ENCODE data around the gene CLIC4.
"Not testable (repeated sequence)": the region's sequence is repeated elsewhere in the genome, so short reads cannot be mapped to it uniquely, and the experiment has no call there.

Gene CLIC4

GRCh38 chr1:24775916-24776315 lies 30.7 kb downstream of the CLIC4 start:
- DNase-seq, result no peak

GRCh38 chr1:24776821-24777220 lies 31.6 kb downstream of the CLIC4 start:
- no peak for DNase-seq

- DNase-seq, result no peak
Measured at GRCh38 chr1:24778141-24778540, 32.9 kb downstream of the CLIC4 start.

GRCh38 chr1:24779199-24779598 lies 34.0 kb downstream of the CLIC4 start:
- not testable (repeated sequence) for DNase-seq

GRCh38 chr1:24779689-24780464 lies 34.6 kb downstream of the CLIC4 start:
- no peak for DNase-seq

- not testable (repeated sequence) for DNase-seq
Measured at GRCh38 chr1:24780626-24781025, 35.4 kb downstream of the CLIC4 start.

- DNase-seq, result no peak
Measured at GRCh38 chr1:24782689-24783088, 37.4 kb downstream of the CLIC4 start.

- DNase-seq, result no peak
Measured at GRCh38 chr1:24783713-24784112, 38.5 kb downstream of the CLIC4 start.

GRCh38 chr1:24786191-24786590 lies 40.9 kb downstream of the CLIC4 start:
- no peak for DNase-seq

GRCh38 chr1:24790490-24790889 lies 45.2 kb downstream of the CLIC4 start:
- no peak for DNase-seq

GRCh38 chr1:24793447-24794129 lies 48.3 kb downstream of the CLIC4 start:
- DNase-seq, result no peak

- not testable (repeated sequence) for DNase-seq
Measured at GRCh38 chr1:24794130-24794502, 48.9 kb downstream of the CLIC4 start.

- DNase-seq, result no peak
Measured at GRCh38 chr1:24795236-24795635, 50.0 kb downstream of the CLIC4 start.

- no peak for DNase-seq
Measured at GRCh38 chr1:24796524-24796923, 51.3 kb downstream of the CLIC4 start.

- DNase-seq, result not testable (repeated sequence)
Measured at GRCh38 chr1:24799242-24799641, 54.0 kb downstream of the CLIC4 start.

- DNase-seq, result no peak
Measured at GRCh38 chr1:24801176-24801575, 55.9 kb downstream of the CLIC4 start.

GRCh38 chr1:24803220-24803619 lies 58.0 kb downstream of the CLIC4 start:
- DNase-seq, result no peak

- DNase-seq, result no peak
Measured at GRCh38 chr1:24803987-24804530, 58.8 kb downstream of the CLIC4 start.

GRCh38 chr1:24805534-24806301 lies 60.5 kb downstream of the CLIC4 start:
- DNase-seq, result no peak

GRCh38 chr1:24806588-24806987 lies 61.3 kb downstream of the CLIC4 start:
- no peak for DNase-seq

- DNase-seq, result not testable (repeated sequence)
Measured at GRCh38 chr1:24811494-24811893, 66.2 kb downstream of the CLIC4 start.

- DNase-seq, result not testable (repeated sequence)
Measured at GRCh38 chr1:24820221-24820620, 75.0 kb downstream of the CLIC4 start.

- DNase-seq, result no peak
Measured at GRCh38 chr1:24822887-24823286, 77.6 kb downstream of the CLIC4 start.

Data from NCI-H187 treated with DMSO at 0.1 percent for 48 hours (cell line).